ENCODE results near the gene HNRNPUL1. TPM values are rescaled to one million over a fixed set of nuclear protein-coding genes. Genes with fewer than 3 reads are reported as not detected.
A peak's percentile ranks its signal among the peaks of the same experiment; 100 is the strongest.

The HNRNPUL1 gene
- total and polyA plus RNA-seq, 10 of the 15 experiments (the other 5 are each of a cell fraction or from before 2014, with no cell fraction given) = 11.1 to 276 (median 117) TPM

- Histone ChIP-seq H3K27me3 (replicated peaks in 1 of 2; ENCODE audit: control insufficient read depth in 2 of 2, insufficient read depth in 2 of 2, low read length in 1 of 2) (no peaks in the 10 kb centered on the region), H3K79me2 (ENCODE audit: control insufficient read depth, insufficient read depth, low read length) (peaks cover 35% of the 10 kb centered on the region), H4K20me1 (ENCODE audit: control insufficient read depth, insufficient read depth) (no peaks in the 10 kb centered on the region), H3K4me2 (ENCODE audit: control insufficient read depth, insufficient read depth) (peak overlapping the region; percentile 88), H3K4me3 (peak overlapping the region; percentile 98; the same call in 1 of the 2 replicates), H3K36me3 (ENCODE audit: control insufficient read depth in 2 of 2, insufficient read depth in 2 of 2, low read length in 1 of 2) (peaks cover 8% of the 10 kb centered on the region in 2 experiments), H2AFZ (ENCODE audit: control insufficient read depth, low read depth, low read length) (no peak overlapping the region), H3K27ac (ENCODE audit: control insufficient read depth, insufficient read depth) (no peak overlapping the region), H3K4me1 (ENCODE audit: control insufficient read depth, insufficient read depth, low read length) (peaks cover 28% of the 10 kb centered on the region), H3K9ac (ENCODE audit: control insufficient read depth, insufficient read depth, low read length) (no peak overlapping the region), H3K9me3 (replicated peaks; ENCODE audit: control insufficient read depth, insufficient read depth, low read length) (no peaks in the 10 kb centered on the region)
- ChIA-PET SMC1A (ENCODE audit: uncharacterized antibody, unreplicated experiment) (interaction anchor here (0.7 kb wide), 1 partner anchor 35 kb away, joined by 8 read pairs; no protein-coding TSS in a partner anchor), RAD21 (ENCODE audit: unreplicated experiment) (interaction anchor here (0.9 to 4.8 kb wide), 2 partner anchors 47 to 237 kb away, joined by 3 to 42 read pairs; partner anchors contain the start of gene HNRNPUL1), POLR2A (no interaction called here), CTCF (no interaction called here)
- WGBS (ENCODE audit: insufficient coverage, insufficient replicate concordance, low lambda C conversion rate, missing lambda C conversion rate) = 92% methylated on average over 8 of the region's 8 CpGs
- in situ Hi-C loops (cut with MboI) = loop anchor here (5.0 kb wide), 1 partner anchor 109 kb away; no protein-coding TSS in a partner anchor
- intact Hi-C loops (cut with micrococcal nuclease; ENCODE audit: unreplicated experiment) = loop anchor here (5.0 kb wide), 1 partner anchor 41 kb away; the partner anchor contains the start of gene TGFB1
- FAIRE-seq (no peak), DNase-seq (ENCODE audit: low read depth, low spot score) (no peak), ATAC-seq (no peak)
- TF ChIP-seq RBBP5 (conservative IDR thresholded peaks at IDR 0.05) (no peak), SUPT20H (IDR thresholded peaks at IDR 0.05; ENCODE audit: borderline replicate concordance, control insufficient read depth, low read depth, low read length) (no peak), ESRRA (IDR thresholded peaks at IDR 0.05; ENCODE audit: low read length) (no peak), ATF7 (IDR thresholded peaks at IDR 0.05; ENCODE audit: low read depth) (no peak)
- BruUV-seq (replicated peaks) = no TSS peak
These were observed 47.4 kb downstream of the HNRNPUL1 start for GRCh38 chr19:41311613-41312012.

- 97% methylated on average over 24 of the region's 24 CpGs for WGBS (ENCODE audit: insufficient coverage, insufficient replicate concordance, low lambda C conversion rate, missing lambda C conversion rate)
- Histone ChIP-seq H3K27me3 (replicated peaks in 1 of 2; ENCODE audit: control insufficient read depth in 2 of 2, insufficient read depth in 2 of 2, low read length in 1 of 2) (no peaks in the 10 kb centered on the region), H3K9me3 (replicated peaks; ENCODE audit: control insufficient read depth, insufficient read depth, low read length) (no peaks in the 10 kb centered on the region), H3K4me2 (ENCODE audit: control insufficient read depth, insufficient read depth) (no peak overlapping the region), H3K9ac (ENCODE audit: control insufficient read depth, insufficient read depth, low read length) (no peak overlapping the region), H3K27ac (ENCODE audit: control insufficient read depth, insufficient read depth) (no peak overlapping the region), H4K20me1 (ENCODE audit: control insufficient read depth, insufficient read depth) (no peaks in the 10 kb centered on the region), H3K79me2 (ENCODE audit: control insufficient read depth, insufficient read depth, low read length) (peaks cover 10% of the 10 kb centered on the region), H2AFZ (ENCODE audit: control insufficient read depth, low read depth, low read length) (no peak overlapping the region), H3K36me3 (ENCODE audit: control insufficient read depth in 2 of 2, insufficient read depth in 2 of 2, low read length in 1 of 2) (peaks cover 19 to 25% of the 10 kb centered on the region in 2 experiments), H3K4me3 (no peak overlapping the region), H3K4me1 (ENCODE audit: control insufficient read depth, insufficient read depth, low read length) (no peaks in the 10 kb centered on the region)
- FAIRE-seq (no peak), DNase-seq (ENCODE audit: low read depth, low spot score) (no peak), ATAC-seq (no peak)
- ChIA-PET SMC1A (ENCODE audit: uncharacterized antibody, unreplicated experiment) (no interaction called here), RAD21 (ENCODE audit: unreplicated experiment) (no interaction called here), CTCF (interaction anchor here (1.2 kb wide), 1 partner anchor 7 kb away, joined by 3 read pairs; no protein-coding TSS in a partner anchor), POLR2A (interaction anchor here (0.6 kb wide), 1 partner anchor 78 kb away, joined by 7 read pairs; no protein-coding TSS in a partner anchor)
- BruUV-seq (replicated peaks) = no TSS peak
- in situ Hi-C loops (cut with MboI) = no loop called here
- intact Hi-C loops (cut with micrococcal nuclease; ENCODE audit: unreplicated experiment) = no loop called here
- no peak for TF ChIP-seq IRF4 (IDR thresholded peaks at IDR 0.05; ENCODE audit: low read depth, low read length)
- no peak for TF ChIP-seq ZNF687 (IDR thresholded peaks at IDR 0.05)
- TF ChIP-seq YBX1 (IDR thresholded peaks at IDR 0.05) = no peak
- no peak for TF ChIP-seq SMAD1 (IDR thresholded peaks at IDR 0.05; ENCODE audit: low read depth, partially characterized antibody)
- peak; percentile 27; the same call in 1 of the 2 replicates for TF ChIP-seq POLR2A (IDR thresholded peaks at IDR 0.05; ENCODE audit: low read depth, low read length)
- no peak for TF ChIP-seq RELB (IDR thresholded peaks at IDR 0.05; ENCODE audit: low read depth)
- TF ChIP-seq ZZZ3 (IDR thresholded peaks at IDR 0.05; ENCODE audit: control insufficient read depth, insufficient read length, low read depth) = no peak
- no peak for TF ChIP-seq SUZ12 (IDR thresholded peaks at IDR 0.05; ENCODE audit: unreplicated experiment)
These were observed 52.2 kb downstream of the HNRNPUL1 start for GRCh38 chr19:41316306-41316920.
